Measurements from ENCODE around the gene B3GAT2. TPM values are rescaled to one million over a fixed set of nuclear protein-coding genes. Genes with fewer than 3 reads are reported as not detected.

Gene B3GAT2
- total RNA-seq, 4 donors from 2014 or later = 0.16 TPM; not detected in 3

- no peak for TF ChIP-seq EP300 (IDR thresholded peaks at IDR 0.05)
- no peak for TF ChIP-seq CTCF (IDR thresholded peaks at IDR 0.05)
- H3K4me1 ChIP-seq = no peaks in the 10 kb centered on the region
- no peaks in the 10 kb centered on the region for H3K9me3 ChIP-seq
- H3K27ac ChIP-seq = no peak overlapping the region
- H3K36me3 ChIP-seq = no peaks in the 10 kb centered on the region
- no peak for ATAC-seq
- H3K27me3 ChIP-seq = no peaks in the 10 kb centered on the region
- no peak overlapping the region for H3K4me3 ChIP-seq
- 83 to 88% methylated on average over 2 of the region's 2 CpGs for WGBS, 2 donors (ENCODE audit: low coverage in 1 of 2)
Observed at GRCh38 chr6:70903665-70904452, 53.0 kb downstream of the B3GAT2 start.

DNA sequence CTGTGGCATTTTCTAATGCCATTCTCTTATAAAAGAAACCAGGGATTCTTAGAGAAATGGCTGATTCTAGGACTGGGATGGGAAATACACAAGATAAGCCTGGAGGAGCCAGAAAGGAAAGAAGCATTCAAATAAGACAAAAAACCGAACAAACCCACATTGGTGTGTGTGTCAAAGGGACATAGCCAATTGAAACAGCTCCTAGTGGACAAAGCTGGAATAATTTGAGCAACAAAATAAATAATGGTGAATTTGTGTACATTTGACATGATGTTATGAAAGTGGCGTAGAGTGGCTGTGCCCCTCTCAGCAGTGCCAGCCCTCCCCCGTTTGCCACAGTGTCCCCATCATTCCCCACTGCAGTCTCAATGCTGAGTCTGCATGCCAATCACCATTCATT, 55.5 kb downstream of the B3GAT2 start:
- no peaks in the 10 kb centered on the region for H3K4me1 ChIP-seq
- no peak overlapping the region for H3K27ac ChIP-seq

DNA sequence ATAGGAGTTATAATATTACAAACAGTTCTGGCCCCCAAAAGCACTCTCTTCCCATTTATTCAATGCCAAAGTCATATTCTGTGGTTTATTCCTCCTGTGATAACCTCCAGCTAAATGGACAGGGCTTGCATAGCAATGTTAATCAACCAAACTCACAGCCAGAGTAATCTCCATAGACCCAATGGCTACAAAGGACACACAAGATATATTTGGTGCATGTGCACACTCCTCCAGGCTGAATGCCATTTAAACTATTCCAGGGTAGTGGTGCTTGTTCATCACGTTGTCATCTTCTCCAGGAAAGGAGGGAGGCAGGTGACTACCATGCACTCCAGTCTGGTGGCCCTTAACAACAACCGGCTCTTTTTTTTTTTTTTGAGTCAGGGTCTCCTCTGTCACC, 56.8 kb downstream of the B3GAT2 start:
- no peak for ATAC-seq
- Histone ChIP-seq H3K9me3 (no peaks in the 10 kb centered on the region), H3K27me3 (peaks cover 6% of the 10 kb centered on the region), H3K36me3 (no peaks in the 10 kb centered on the region), H3K27ac (no peak overlapping the region), H3K4me3 (no peak overlapping the region), H3K4me1 (no peaks in the 10 kb centered on the region)
- TF ChIP-seq POLR2A (IDR thresholded peaks at IDR 0.05) = no peak
- no peak for TF ChIP-seq EP300 (IDR thresholded peaks at IDR 0.05)
- TF ChIP-seq CTCF (IDR thresholded peaks at IDR 0.05) = no peak
- TF ChIP-seq POLR2AphosphoS5 (IDR thresholded peaks at IDR 0.05) = no peak
- 64 to 88% methylated on average over 2 of the region's 2 CpGs for WGBS, 2 donors (ENCODE audit: low coverage in 1 of 2)

More for the DNA sequence above, 55.5 kb downstream of the B3GAT2 start:
- H3K9me3 ChIP-seq = no peaks in the 10 kb centered on the region
- no peaks in the 10 kb centered on the region for H3K36me3 ChIP-seq
- TF ChIP-seq POLR2A (IDR thresholded peaks at IDR 0.05) (no peak), POLR2AphosphoS5 (IDR thresholded peaks at IDR 0.05) (no peak), CTCF (IDR thresholded peaks at IDR 0.05) (no peak), EP300 (IDR thresholded peaks at IDR 0.05) (no peak)
- no peak for ATAC-seq
- no peak overlapping the region for H3K4me3 ChIP-seq
- no peaks in the 10 kb centered on the region for H3K27me3 ChIP-seq
- 75 to 83% methylated on average over 2 to 3 of the region's 3 CpGs for WGBS, 2 donors (ENCODE audit: low coverage in 1 of 2)

DNA sequence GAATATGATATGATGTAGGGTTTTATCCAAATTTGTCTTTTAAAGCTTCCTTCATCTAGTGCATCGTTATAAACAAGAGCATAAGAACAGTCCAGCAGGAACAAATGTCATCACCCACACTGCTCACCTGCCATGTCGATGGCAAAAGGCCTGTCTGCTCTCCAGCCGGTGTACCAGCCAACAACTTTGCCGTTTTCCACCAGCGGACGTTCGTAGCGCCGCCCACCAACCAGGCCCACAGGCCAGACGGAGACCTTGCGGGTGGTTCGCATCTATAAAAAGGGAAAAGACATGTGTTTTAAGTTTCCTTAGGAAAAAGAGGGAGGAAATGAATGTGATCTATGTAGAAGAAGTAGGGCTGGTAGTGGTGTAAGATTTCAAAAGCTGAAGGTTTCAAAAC, 62.9 kb downstream of the B3GAT2 start:
- Histone ChIP-seq H3K4me1 (no peaks in the 10 kb centered on the region), H3K4me3 (no peak overlapping the region), H3K9me3 (no peaks in the 10 kb centered on the region), H3K27ac (no peak overlapping the region), H3K27me3 (peaks cover 6% of the 10 kb centered on the region), H3K36me3 (no peaks in the 10 kb centered on the region)
- 93% methylated on average over 12 of the region's 12 CpGs; no CpG with 5 or more reads in 1 of the 2 donors for WGBS, 2 donors (ENCODE audit: low coverage in 1 of 2)
- TF ChIP-seq EP300 (IDR thresholded peaks at IDR 0.05) (no peak), POLR2AphosphoS5 (IDR thresholded peaks at IDR 0.05) (no peak), CTCF (IDR thresholded peaks at IDR 0.05) (no peak), POLR2A (IDR thresholded peaks at IDR 0.05) (no peak)
- no peak for ATAC-seq

- Histone ChIP-seq H3K4me1 (no peaks in the 10 kb centered on the region), H3K27ac (no peak overlapping the region), H3K4me3 (no peak overlapping the region), H3K36me3 (no peaks in the 10 kb centered on the region), H3K27me3 (no peaks in the 10 kb centered on the region), H3K9me3 (no peaks in the 10 kb centered on the region)
- 80 to 96% methylated on average over 5 to 6 of the region's 7 CpGs for WGBS, 2 donors (ENCODE audit: low coverage in 1 of 2)
- no peak for TF ChIP-seq EP300 (IDR thresholded peaks at IDR 0.05)
- no peak for TF ChIP-seq CTCF (IDR thresholded peaks at IDR 0.05)
- no peak for TF ChIP-seq POLR2AphosphoS5 (IDR thresholded peaks at IDR 0.05)
- TF ChIP-seq POLR2A (IDR thresholded peaks at IDR 0.05) = no peak
- ATAC-seq = no peak
Observed at GRCh38 chr6:70889270-70889669, 67.6 kb downstream of the B3GAT2 start.
